22Rv1 (cell line): Measurements from ENCODE around the gene EQTN.

Experiments
- CTCF ChIP-seq: fragments of 450-650 bp; IDR thresholded peaks from 2 replicates; pipeline ENCODE4 v1.5.1; 2017; ENCODE audit warnings: mild to moderate bottlenecking
- ZFX ChIP-seq: fragments of 450-650 bp; IDR thresholded peaks from 2 replicates; pipeline ENCODE4 v1.6.1; 2017; ENCODE audit warnings: antibody characterized with exemption, borderline replicate concordance

- TF ChIP-seq CTCF (no peak), ZFX (no peak)
Observed at GRCh38 chr9:27339661-27340284, 42.8 kb upstream of the EQTN start.
